Epithelial cell of umbilical artery (primary cell): ENCODE data around the gene TPRX2. TPM values are rescaled to one million over a fixed set of nuclear protein-coding genes. Genes with fewer than 3 reads are reported as not detected.

Experiments
- total RNA-seq: library from RNA; depleted of rRNA; stranded (reverse); fragments of >200 nt; gene quantifications from 2 replicates; pipeline ENCODE4 v1.2.3, GENCODE V29; 2014

The TPRX2 gene, protein sequence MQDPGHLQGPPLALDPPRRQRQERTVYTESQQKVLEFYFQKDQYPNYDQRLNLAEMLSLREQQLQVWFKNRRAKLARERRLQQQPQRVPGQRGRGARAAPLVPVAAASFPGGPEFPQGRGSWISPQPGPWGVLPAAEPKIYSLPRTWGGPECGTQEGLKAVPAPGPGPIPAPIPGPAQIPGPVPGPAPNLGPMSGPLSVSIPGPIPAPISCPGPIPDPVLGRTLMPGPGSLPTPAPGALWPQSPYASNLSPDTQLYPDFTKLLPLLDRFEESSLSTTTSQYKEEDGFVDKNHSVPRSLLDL
- total RNA-seq: not detected in 2 replicates

GRCh38 chr19:47858646-47859285, at the start of gene TPRX2:
TPRX2 (plus strand) TSS chr19:47859235; CDS start chr19:47859247, 12 bp downstream.

DNA sequence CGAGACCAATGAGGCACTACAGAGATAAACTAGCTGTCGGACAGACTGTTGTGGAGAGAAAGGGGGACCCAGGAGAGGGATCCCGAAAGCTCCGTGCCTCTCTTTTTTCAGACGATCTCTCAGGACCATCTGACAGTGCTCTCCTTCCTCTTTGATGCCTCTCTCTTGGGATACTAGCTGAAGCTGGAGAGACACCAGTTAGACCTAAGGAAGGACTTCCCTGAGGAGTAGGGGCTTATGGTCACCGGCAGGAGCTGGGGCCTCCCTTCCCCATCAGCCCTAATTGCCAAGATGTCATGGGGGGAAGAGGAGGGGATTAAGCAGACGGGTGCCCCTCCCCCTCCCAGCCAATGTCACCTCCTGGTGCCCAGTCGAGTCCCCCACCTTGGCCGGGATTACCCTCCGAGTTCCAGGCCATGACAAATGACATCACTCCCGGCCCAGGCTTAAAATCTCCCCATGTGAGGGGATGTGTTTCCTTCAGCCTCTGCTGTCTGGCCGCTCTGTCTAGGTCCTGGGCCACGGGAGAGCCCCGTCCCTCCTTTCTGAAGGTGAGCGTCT, 37.5 kb upstream of the TPRX2 start, which contains the start of gene CRX:
Gene CRX (plus strand): TSS at position 478 of the 561 bp plus-strand sequence. CDS start 12,507 bp downstream, outside the sequence.

DNA sequence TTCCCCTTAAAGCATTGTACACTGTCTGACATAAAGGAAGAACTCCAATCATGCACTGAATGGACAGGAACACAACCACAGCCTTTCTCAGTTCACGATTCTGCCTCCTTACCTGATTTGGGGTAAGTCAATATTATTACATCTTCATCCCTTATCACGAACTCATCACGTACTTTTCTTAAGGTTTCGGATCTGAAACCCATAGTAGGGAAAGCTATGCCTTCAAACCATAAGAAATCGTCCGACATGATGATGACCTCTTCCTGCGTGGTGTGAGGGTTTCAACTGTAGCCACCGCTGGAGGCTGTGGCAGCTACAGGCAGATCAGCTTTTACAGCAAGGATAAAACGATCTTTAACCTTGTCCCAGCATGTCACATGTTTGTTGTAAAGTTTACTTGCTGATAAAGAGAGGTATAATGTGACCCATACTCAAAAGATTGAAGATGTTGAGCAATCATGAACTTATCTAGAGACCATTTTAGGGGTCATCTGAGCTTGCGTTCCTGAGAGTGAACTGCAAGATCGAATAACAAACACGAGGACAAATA, 27.1 kb downstream of the TPRX2 start, which contains the start of gene SULT2A1:
Gene SULT2A1 (minus strand): TSS at position 306 of the 550 bp plus-strand sequence. CDS start 58 bp downstream, at position 248.

Other genes starting within 250 kb of the TPRX2 start
- 62.0 and 74.1 TPM in 2 replicates for gene EHD2, start 145.8 kb upstream of the TPRX2 start, total RNA-seq
- 78.6 and 90.0 TPM in 2 replicates for gene NOP53, start 113.7 kb upstream of the TPRX2 start, total RNA-seq
- 349 and 480 TPM in 2 replicates for gene SELENOW, start 80.5 kb upstream of the TPRX2 start, total RNA-seq
- gene TPRX1, start 54.7 kb upstream of the TPRX2 start, total RNA-seq: not detected in 2 replicates
- gene CRX, start 37.3 kb upstream of the TPRX2 start, total RNA-seq: not detected in 2 replicates
- not detected in 2 replicates for gene SULT2A1, start 27.1 kb downstream of the TPRX2 start, total RNA-seq
- not detected in 2 replicates for gene BSPH1, start 132.9 kb downstream of the TPRX2 start, total RNA-seq
- gene ELSPBP1, start 135.4 kb downstream of the TPRX2 start, total RNA-seq: not detected in 2 replicates
- gene CABP5, start 184.8 kb downstream of the TPRX2 start, total RNA-seq: not detected in 2 replicates